Embryonic facial prominence (tissue), 1 donor: ENCODE data around the gene TRIM27.
A peak's percentile ranks its signal among the peaks of the same experiment; 100 is the strongest.
"Not testable (repeated sequence)": the region's sequence is repeated elsewhere in the genome, so short reads cannot be mapped to it uniquely, and the experiment has no call there.

Experiments used
- DNase-seq: peaks from one replicate; pipeline ENCODE4 v3.0.0-alpha.2; 2016; ENCODE audit errors: extremely low spot score

Gene TRIM27

GRCh38 chr6:28896505-28897368, 27.0 kb downstream of the TRIM27 start:
- DNase-seq = peak; percentile 70

GRCh38 chr6:28895131-28895812, 28.5 kb downstream of the TRIM27 start:
- peak; percentile 93 for DNase-seq

GRCh38 chr6:28893172-28893799, 30.5 kb downstream of the TRIM27 start:
- DNase-seq = no peak

GRCh38 chr6:28892525-28892924, 31.3 kb downstream of the TRIM27 start:
- no peak for DNase-seq

- no peak for DNase-seq
Measured at GRCh38 chr6:28887796-28888496, 35.8 kb downstream of the TRIM27 start.

GRCh38 chr6:28886079-28886439, 37.7 kb downstream of the TRIM27 start:
- DNase-seq = no peak

GRCh38 chr6:28884423-28885131, 39.2 kb downstream of the TRIM27 start:
- no peak for DNase-seq

- peak; percentile 59 for DNase-seq
Measured at GRCh38 chr6:28880894-28881780, 42.6 kb downstream of the TRIM27 start.

- no peak for DNase-seq
Measured at GRCh38 chr6:28880519-28880893, 43.3 kb downstream of the TRIM27 start.

- DNase-seq = no peak
Measured at GRCh38 chr6:28876710-28877109, 47.1 kb downstream of the TRIM27 start.

- no peak for DNase-seq
Measured at GRCh38 chr6:28875191-28875747, 48.5 kb downstream of the TRIM27 start.

GRCh38 chr6:28872157-28872817, 51.5 kb downstream of the TRIM27 start:
- DNase-seq = not testable (repeated sequence)

- DNase-seq = no peak
Measured at GRCh38 chr6:28871335-28872156, 52.2 kb downstream of the TRIM27 start.

- no peak for DNase-seq
Measured at GRCh38 chr6:28868873-28869272, 54.9 kb downstream of the TRIM27 start.

- DNase-seq = no peak
Measured at GRCh38 chr6:28867086-28867409, 56.7 kb downstream of the TRIM27 start.

GRCh38 chr6:28866205-28867085, 57.3 kb downstream of the TRIM27 start:
- DNase-seq = not testable (repeated sequence)

GRCh38 chr6:28865401-28866204, 58.2 kb downstream of the TRIM27 start:
- no peak for DNase-seq
